HPDE6-E6E7 (cell line): ENCODE measurements around the gene WDR11.
A peak's percentile ranks its signal among the peaks of the same experiment; 100 is the strongest.
"Not testable (repeated sequence)": the region's sequence is repeated elsewhere in the genome, so short reads cannot be mapped to it uniquely, and the experiment has no call there.

ENCODE experiments used
- DNase-seq: peaks from one replicate; pipeline ENCODE4 v3.0.0; 2011; ENCODE audit warnings: missing footprints; ENCODE audit errors: extremely low spot score

The WDR11 gene

DNA sequence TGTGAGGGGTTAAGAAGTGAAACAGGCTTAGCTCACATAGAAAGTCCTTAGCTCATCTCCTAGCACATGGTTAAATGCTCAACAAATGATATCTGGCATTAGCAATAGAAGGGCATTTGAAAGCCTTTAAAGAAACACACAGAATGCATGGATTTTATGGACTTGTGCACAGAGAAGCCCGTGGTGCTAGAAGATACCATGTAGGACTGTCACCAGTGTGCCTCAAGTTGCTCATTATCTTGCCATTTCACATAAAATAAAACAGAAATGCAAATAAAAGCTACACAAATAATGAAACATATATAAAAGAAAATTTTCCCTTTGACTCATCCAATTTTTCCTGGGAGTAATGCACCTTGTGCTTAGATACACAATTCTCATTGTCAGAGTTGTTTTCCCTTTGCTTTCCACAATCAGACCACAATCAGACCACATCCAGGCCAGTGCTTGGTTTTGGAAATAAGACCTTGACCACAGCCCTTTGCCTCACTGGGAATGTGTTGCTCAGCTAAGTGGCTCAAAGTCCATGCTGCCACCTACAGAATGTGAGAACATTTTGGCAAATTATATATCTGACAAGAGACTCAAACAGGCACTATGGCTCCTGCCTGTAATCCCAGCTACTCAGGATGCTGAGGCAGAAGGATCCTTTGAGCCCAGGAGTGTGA is 9.5 kb upstream of the WDR11 start:
- DNase-seq = no peak

DNA sequence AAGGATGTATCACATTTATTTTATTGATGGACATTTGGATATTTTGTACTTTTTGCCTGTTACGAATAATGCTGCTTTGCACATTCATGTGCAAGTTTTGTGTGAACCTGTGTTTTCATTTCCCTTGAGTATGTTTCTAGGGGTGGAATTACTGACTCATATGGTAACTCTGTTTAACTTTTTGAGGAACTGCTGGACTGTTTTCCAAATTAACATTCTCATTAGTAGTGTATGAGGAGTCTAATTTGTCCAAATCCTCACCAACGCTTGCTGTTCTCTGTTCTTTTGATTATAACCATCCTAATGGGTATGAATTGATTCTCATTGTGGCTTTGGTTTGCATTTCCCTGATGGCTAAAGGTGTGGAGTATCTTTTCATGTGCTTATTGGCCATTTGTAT is 3.2 kb downstream of the WDR11 start:
- DNase-seq = no peak

DNA sequence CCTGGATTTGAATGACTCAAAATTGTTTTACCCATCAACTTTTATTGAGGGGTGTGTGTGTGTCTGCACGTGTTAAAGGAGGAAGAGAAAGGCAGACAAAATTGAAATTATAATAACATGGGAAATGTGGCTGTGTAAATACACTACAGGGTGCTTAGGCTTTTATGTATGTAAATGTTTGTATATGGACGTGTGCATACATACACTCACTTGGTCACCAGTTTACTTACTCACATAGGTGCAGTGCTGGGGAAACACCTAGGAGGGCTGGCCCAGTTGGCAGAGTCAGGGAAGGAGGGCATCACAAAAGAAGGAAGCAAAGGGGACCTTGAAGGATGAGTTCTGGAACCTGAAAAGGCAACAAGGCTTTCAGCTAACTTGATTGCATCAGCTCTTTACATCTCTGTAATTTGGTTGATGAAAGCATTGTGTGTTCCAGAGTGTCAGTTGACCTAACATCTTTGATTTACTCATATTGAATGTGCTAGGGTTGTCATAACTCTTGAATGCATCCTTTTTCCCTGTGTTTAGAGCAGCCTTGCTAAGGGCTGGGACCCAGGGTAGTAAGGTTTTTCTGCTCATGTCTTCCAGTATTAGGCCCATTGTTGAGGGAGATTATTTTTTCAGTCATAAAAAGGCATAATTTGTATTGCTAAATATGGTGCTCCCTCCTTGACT is 10.2 kb downstream of the WDR11 start:
- no peak for DNase-seq

GRCh38 chr10:120873741-120874140 is 22.6 kb downstream of the WDR11 start:
- no peak for DNase-seq

- no peak for DNase-seq
Measured at GRCh38 chr10:120883071-120883470, 31.9 kb downstream of the WDR11 start.

- no peak for DNase-seq
Measured at GRCh38 chr10:120887482-120887881, 36.3 kb downstream of the WDR11 start.

- DNase-seq = no peak
Measured at GRCh38 chr10:120891365-120891764, 40.2 kb downstream of the WDR11 start.

DNA sequence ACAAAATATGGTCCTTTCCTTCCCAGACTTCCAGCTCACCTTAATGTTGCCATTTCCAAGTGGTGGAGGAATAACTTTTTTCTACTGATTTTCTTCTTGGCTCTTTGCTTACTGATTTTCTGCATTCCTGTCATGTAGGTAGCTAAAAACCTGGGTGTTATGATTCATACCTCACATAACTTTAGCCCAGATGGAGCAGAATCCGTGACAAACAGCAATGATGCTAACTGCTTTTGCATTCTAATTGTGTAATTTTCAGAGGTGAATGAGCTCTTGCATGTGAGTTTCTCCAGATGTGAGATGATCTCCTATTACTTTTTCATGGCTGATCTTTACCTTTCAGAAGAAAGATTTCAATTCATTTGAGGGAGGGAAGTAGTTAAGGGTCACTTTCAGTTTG is 43.4 kb downstream of the WDR11 start:
- no peak for DNase-seq

DNA sequence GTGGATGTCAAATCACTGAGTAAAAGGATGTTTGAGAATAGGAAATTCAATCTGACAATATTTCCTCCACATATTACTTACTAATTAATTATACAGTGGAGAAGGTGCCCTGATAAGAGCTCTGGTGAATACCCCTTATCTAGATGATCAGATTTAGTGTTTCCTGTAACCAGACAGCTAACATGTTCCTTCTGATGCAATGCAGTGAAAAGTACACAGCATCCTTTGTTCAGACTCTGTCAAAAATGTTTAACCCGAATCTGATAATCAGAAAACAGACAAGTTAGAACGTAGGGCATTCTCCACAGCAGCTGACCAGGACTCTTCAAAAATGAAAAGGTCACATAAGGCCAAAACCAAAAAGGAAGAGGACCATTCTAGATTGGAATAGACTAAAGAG is 46.2 kb downstream of the WDR11 start:
- no peak for DNase-seq

GRCh38 chr10:120905268-120905667 is 54.1 kb downstream of the WDR11 start:
- DNase-seq = no peak

DNA sequence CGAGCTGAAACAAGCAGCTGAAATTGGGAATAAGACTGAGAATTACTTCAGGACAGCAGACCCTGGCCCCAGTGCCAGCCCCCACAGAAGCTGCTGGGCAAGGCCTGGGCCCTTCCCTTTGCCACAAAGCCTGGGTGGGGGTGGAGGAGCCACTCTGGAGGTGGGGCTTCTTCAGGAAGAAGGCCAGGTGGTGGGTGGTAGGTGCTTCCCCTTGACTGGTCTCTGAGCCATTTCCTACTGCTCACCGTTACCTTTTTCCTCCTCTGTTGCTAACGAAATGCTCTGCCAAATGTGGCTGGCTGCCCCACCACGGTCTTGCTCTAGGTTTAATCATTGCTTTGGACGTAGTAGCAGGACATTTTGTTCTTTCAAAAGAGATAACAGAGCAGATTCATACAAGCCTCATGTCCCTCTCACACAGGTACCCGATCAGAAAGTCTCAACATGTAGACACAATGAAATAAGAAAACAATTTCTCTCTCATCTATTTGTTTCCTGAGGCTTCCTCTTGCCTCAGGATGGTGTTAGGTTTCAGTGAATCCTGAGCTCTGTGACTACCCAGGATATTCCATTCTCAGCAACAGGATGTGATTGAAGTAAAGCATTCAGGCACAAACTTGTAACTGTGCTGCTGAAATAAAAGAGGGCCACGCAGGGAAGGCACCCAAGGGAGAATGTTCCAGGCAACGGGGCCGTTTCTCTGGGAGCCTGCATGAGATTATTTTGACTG is 66.5 kb downstream of the WDR11 start:
- DNase-seq = peak; percentile 19

DNA sequence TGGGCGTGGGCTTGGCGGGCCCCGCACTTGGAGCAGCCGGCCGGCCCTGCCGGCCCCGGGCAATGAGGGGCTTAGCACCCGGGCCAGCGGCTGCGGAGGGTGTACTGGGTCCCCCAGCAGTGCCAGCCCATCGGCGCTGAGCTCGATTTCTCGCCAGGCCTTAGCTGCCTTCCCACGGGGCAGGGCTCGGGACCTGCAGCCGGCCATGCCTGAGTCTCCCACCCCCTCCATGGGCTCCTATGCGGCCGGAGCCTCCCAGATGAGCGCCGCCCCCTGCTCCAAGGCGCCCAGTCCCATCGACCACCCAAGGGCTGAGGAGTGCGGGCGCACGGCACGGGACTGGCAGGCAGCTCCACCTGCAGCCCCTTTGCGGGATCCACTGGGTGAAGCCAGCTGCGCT is 72.7 kb downstream of the WDR11 start:
- not testable (repeated sequence) for DNase-seq

- DNase-seq = no peak
Measured at GRCh38 chr10:120926611-120927010, 75.4 kb downstream of the WDR11 start.

GRCh38 chr10:120927352-120927751 is 76.2 kb downstream of the WDR11 start:
- no peak for DNase-seq

- no peak for DNase-seq
Measured at GRCh38 chr10:120929166-120929565, 78.0 kb downstream of the WDR11 start.

- DNase-seq = no peak
Measured at GRCh38 chr10:120931423-120931822, 80.3 kb downstream of the WDR11 start.

DNA sequence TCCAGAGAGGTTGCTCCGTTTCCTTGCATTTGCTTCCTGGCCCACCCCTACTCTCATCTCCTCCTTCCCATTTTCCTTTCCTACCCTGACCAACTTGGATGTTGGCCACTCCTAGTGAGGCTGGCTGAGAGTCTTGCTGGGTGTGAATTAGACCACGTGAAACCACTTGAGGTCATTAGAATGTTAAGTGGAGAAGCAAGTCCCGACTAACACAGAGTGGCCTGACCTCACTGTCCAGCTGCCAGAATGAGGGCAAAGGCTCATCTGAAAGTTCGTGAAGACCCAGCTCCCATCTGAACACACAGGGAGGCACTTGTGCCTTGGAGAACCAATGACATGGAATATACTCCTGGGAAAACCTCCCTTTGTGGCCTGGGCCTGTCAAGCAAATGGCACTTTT is 80.8 kb downstream of the WDR11 start:
- DNase-seq = no peak

- no peak for DNase-seq
Measured at GRCh38 chr10:120938822-120939221, 87.7 kb downstream of the WDR11 start.

DNA sequence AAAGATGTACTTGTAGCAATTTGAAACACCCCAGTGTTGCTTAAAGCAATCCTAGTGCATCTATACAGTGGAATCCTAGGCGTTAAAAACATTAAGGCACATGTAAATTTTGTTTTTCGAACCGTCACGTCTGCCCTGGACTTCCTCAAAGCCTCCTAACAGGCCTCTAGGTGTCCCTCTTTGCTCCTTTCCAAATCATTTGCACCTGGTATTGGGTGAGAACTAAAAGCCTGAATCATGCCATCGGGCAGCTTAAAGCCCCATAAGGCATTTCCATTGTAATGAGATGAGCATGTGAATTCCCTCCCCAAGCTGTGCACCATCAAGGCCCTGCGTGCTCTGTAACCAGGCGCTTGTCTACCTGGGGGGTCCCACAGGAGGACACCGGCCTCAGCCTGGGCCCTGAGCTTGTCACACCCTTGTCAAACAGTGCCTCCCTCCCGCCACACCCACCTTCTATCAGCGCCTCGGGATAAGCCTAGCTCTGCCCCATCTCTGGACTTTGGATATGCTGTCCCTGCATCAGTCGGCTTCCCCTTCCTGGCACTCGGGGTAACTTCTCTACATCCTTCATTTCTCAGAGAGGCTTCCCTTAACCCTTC is 89.2 kb downstream of the WDR11 start:
- no peak for DNase-seq

- peak; percentile 56 for DNase-seq
Measured at GRCh38 chr10:120941501-120941900, 90.3 kb downstream of the WDR11 start.

DNA sequence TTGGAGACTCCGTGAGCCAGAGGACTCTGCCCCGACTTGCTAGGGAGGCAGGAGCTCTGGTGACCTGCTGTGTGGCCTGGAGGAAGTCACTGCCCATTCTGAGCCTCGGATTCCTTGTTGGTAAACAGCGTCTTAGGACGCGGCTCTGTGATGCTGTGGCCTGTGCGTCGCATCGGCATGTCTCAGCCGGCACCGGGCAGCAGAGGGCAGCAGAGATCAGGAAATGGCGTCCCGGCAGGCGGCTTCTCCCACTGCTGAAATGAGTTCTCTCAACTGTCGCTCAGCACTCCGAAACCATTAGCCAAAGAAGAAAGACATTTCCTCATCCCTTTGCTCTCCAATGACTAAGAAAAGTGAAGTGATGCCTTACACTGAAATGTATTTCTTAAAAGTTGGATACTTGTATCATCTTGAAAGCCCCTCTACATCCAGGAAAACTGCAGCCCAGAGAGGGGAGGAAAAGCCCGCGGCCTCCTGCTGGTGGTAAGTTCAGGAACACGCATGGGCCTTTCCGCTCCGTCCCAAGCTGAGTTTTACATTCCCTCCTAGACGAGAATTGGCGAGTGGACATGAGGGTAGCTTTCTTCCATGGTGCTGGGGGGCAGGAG is 91.7 kb downstream of the WDR11 start:
- peak; percentile 70 for DNase-seq

GRCh38 chr10:120943542-120943941 is 92.4 kb downstream of the WDR11 start:
- no peak for DNase-seq
